NCI-H748 (cell line): ENCODE measurements around the gene POLR1E.
"Not testable (repeated sequence)": the region's sequence is repeated elsewhere in the genome, so short reads cannot be mapped to it uniquely, and the experiment has no call there.

ENCODE experiments used
- DNase-seq: peaks from one replicate; lab custom pipeline; 2025; ENCODE audit not compliant: unreplicated experiment; lab: John Stamatoyannopoulos, UW

POLR1E gene

GRCh38 chr9:37501957-37502596 lies 16.3 kb downstream of the POLR1E start:
- DNase-seq = no peak

- DNase-seq = no peak
Observed at GRCh38 chr9:37503736-37504135, 18.0 kb downstream of the POLR1E start.

GRCh38 chr9:37504605-37505004 lies 18.9 kb downstream of the POLR1E start:
- DNase-seq = no peak

- no peak for DNase-seq
Observed at GRCh38 chr9:37507566-37508134, 21.9 kb downstream of the POLR1E start.

- no peak for DNase-seq
Observed at GRCh38 chr9:37508135-37508833, 22.5 kb downstream of the POLR1E start.

GRCh38 chr9:37508834-37509206 lies 23.1 kb downstream of the POLR1E start:
- DNase-seq = no peak

GRCh38 chr9:37509536-37509935 lies 23.8 kb downstream of the POLR1E start:
- DNase-seq = no peak

- DNase-seq = not testable (repeated sequence)
Observed at GRCh38 chr9:37510053-37510452, 24.3 kb downstream of the POLR1E start.

- no peak for DNase-seq
Observed at GRCh38 chr9:37511016-37512010, 25.6 kb downstream of the POLR1E start.

GRCh38 chr9:37512437-37512836 lies 26.7 kb downstream of the POLR1E start:
- DNase-seq = peak; percentile 24

GRCh38 chr9:37514415-37514814 lies 28.7 kb downstream of the POLR1E start:
- not testable (repeated sequence) for DNase-seq

GRCh38 chr9:37514999-37515398 lies 29.3 kb downstream of the POLR1E start:
- DNase-seq = no peak

GRCh38 chr9:37515620-37516258 lies 30.0 kb downstream of the POLR1E start:
- DNase-seq = no peak

GRCh38 chr9:37517923-37518322 lies 32.2 kb downstream of the POLR1E start:
- DNase-seq = no peak

GRCh38 chr9:37520641-37521040 lies 34.9 kb downstream of the POLR1E start:
- no peak for DNase-seq

GRCh38 chr9:37521111-37521510 lies 35.4 kb downstream of the POLR1E start:
- no peak for DNase-seq

GRCh38 chr9:37522971-37523370 lies 37.2 kb downstream of the POLR1E start:
- DNase-seq = no peak

- no peak for DNase-seq
Observed at GRCh38 chr9:37523916-37524315, 38.2 kb downstream of the POLR1E start.

- peak; percentile 73 for DNase-seq
Observed at GRCh38 chr9:37528652-37529471, 43.1 kb downstream of the POLR1E start.

- DNase-seq = no peak
Observed at GRCh38 chr9:37531699-37532098, 46.0 kb downstream of the POLR1E start.
